Measurements from ENCODE around the gene FBN1. TPM values are rescaled to one million over a fixed set of nuclear protein-coding genes. Genes with fewer than 3 reads are reported as not detected.

FBN1 gene
- total and polyA plus RNA-seq, 2 donors (not counting 3 experiments of a cell fraction or from before 2014, with no cell fraction given) = 107 to 111 TPM

DNA sequence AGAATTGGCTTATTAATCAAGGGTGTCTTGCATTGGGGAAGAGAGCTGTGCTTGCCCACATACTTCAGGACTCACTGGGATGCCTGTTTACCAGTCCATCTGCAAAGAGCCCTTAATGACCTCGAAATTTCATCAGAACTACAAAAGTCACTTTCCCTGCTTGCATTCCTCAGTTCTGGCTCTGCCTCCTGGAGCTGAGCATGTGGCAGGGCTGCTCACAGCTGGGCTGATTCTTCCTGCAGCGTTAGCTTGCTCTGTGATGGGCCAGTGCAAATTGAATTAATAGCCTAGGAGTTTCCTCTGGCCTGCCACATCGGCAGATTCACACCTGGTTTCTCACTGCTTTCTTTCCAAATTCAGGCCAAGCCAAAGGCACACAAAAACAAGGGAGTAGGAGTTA lies 205.4 kb downstream of the FBN1 start:
- intact Hi-C loops (cut with micrococcal nuclease) (no loop called here), dilution Hi-C loops (cut with MboI; ENCODE audit: extremely low pct_ligation_motif_present, low sequenced_read_pairs) (no loop called here)
- BruUV-seq (replicated peaks) = no TSS peak
- Histone ChIP-seq H3K4me3 (replicated peaks in 1 of 3; ENCODE audit: insufficient read depth in 1 of 3, low read depth in 1 of 3, low read length in 3 of 3) (no peak overlapping the region), H3K9ac (replicated peaks; ENCODE audit: extremely low read depth, insufficient read depth, low read length) (no peak overlapping the region), H3K4me2 (ENCODE audit: insufficient read depth, low read length) (no peak overlapping the region), H4K20me1 (replicated peaks; ENCODE audit: control insufficient read depth, extremely low read depth, insufficient read depth, low read length) (no peaks in the 10 kb centered on the region), H3K9me1 (replicated peaks; ENCODE audit: control insufficient read depth, extremely low read depth, insufficient read depth, low read length) (no peaks in the 10 kb centered on the region), H3K36me3 (ENCODE audit: control insufficient read depth in 2 of 2, extremely low read depth in 1 of 2, insufficient read depth in 2 of 2, low read length in 2 of 2) (peaks cover 0 to 22% of the 10 kb centered on the region in 2 experiments), H3K27ac (ENCODE audit: insufficient read depth, low read depth, low read length) (no peak overlapping the region), H3K27me3 (ENCODE audit: control insufficient read depth in 2 of 2, insufficient read depth in 2 of 2, low read length in 2 of 2) (no peaks in the 10 kb centered on the region), H3K9me3 (replicated peaks; ENCODE audit: control insufficient read depth, insufficient read depth, low read length) (no peaks in the 10 kb centered on the region), H2AFZ (ENCODE audit: low read depth, low read length) (no peak overlapping the region), H3K4me1 (ENCODE audit: control insufficient read depth, extremely low read depth, insufficient read depth, low read length) (no peaks in the 10 kb centered on the region), H3K79me2 (ENCODE audit: control insufficient read depth, insufficient read depth, low read length) (no peaks in the 10 kb centered on the region)
- no peak for FAIRE-seq
- ChIA-PET POLR2A (no interaction called here), CTCF (interaction anchor here (0.8 to 1.3 kb wide), 4 partner anchors 11 to 82 kb away, joined by 3 to 4 read pairs (median 3); no protein-coding TSS in a partner anchor)
- DNase-seq (ENCODE audit: low read depth, low spot score) = no peak
- TF ChIP-seq POLR2A (IDR thresholded peaks at IDR 0.05; ENCODE audit: low read depth, low read length) = no peak
- TF ChIP-seq MYC (IDR thresholded peaks at IDR 0.05; ENCODE audit: low read depth, low read length) = no peak
- TF ChIP-seq GATA2 (IDR thresholded peaks at IDR 0.05; ENCODE audit: insufficient read depth, insufficient read length, low read depth, low read length) = no peak
- TF ChIP-seq, protein P1, sequence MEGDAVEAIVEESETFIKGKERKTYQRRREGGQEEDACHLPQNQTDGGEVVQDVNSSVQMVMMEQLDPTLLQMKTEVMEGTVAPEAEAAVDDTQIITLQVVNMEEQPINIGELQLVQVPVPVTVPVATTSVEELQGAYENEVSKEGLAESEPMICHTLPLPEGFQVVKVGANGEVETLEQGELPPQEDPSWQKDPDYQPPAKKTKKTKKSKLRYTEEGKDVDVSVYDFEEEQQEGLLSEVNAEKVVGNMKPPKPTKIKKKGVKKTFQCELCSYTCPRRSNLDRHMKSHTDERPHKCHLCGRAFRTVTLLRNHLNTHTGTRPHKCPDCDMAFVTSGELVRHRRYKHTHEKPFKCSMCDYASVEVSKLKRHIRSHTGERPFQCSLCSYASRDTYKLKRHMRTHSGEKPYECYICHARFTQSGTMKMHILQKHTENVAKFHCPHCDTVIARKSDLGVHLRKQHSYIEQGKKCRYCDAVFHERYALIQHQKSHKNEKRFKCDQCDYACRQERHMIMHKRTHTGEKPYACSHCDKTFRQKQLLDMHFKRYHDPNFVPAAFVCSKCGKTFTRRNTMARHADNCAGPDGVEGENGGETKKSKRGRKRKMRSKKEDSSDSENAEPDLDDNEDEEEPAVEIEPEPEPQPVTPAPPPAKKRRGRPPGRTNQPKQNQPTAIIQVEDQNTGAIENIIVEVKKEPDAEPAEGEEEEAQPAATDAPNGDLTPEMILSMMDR (IDR thresholded peaks at IDR 0.05; ENCODE audit: extremely low read depth in 1 of 2, insufficient read depth in 1 of 2, low read depth in 1 of 2, low read length in 2 of 2) = no peak
- TF ChIP-seq POLR2AphosphoS5 (IDR thresholded peaks at IDR 0.05; ENCODE audit: insufficient read depth, low read depth, low read length) = no peak
- no peak for TF ChIP-seq FOS (IDR thresholded peaks at IDR 0.05; ENCODE audit: borderline replicate concordance, insufficient read depth, low read length)
- TF ChIP-seq, protein P2, sequence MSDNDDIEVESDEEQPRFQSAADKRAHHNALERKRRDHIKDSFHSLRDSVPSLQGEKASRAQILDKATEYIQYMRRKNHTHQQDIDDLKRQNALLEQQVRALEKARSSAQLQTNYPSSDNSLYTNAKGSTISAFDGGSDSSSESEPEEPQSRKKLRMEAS (IDR thresholded peaks at IDR 0.05; ENCODE audit: insufficient read depth, insufficient read length) = no peak
- TF ChIP-seq JUN (IDR thresholded peaks at IDR 0.05; ENCODE audit: borderline replicate concordance, insufficient read depth, insufficient read length, low read depth) = no peak
- no peak for TF ChIP-seq EZH2 (IDR thresholded peaks at IDR 0.05; ENCODE audit: borderline replicate concordance, low read depth, low read length, severe bottlenecking)

Data from endothelial cell of umbilical vein (primary cell).